Adrenal gland (tissue), 5 donors: ENCODE results near the gene ABCF3.

Source experiments
- POLR2A ChIP-seq, 2 donors: fragments of 450-650 bp; IDR thresholded peaks; one replicate each; pipeline ENCODE4 v1.6.1; 2017; ENCODE audit warnings: antibody characterized with exemption in 2 of 2, mild to moderate bottlenecking in 2 of 2, moderate library complexity in 1 of 2
- TF ChIP-seq, protein P1 (sequence below), 6 experiments: fragments of 450-650 bp in 4 of 6; fragments of 200-600 bp in 2 of 6; sonication (generic) in 1 of 6; IDR thresholded peaks; 1 replicate in 5 of 6; 2 replicates in 1 of 6; pipeline versions ENCODE4 v1.5.1 to v1.8.0; 2016 to 2021; ENCODE audit warnings: antibody characterized with exemption in 6 of 6, mild to moderate bottlenecking in 2 of 6, moderate library complexity in 1 of 6
- donor health status: DM: no; HTN: no; CAD: no.

DNA sequence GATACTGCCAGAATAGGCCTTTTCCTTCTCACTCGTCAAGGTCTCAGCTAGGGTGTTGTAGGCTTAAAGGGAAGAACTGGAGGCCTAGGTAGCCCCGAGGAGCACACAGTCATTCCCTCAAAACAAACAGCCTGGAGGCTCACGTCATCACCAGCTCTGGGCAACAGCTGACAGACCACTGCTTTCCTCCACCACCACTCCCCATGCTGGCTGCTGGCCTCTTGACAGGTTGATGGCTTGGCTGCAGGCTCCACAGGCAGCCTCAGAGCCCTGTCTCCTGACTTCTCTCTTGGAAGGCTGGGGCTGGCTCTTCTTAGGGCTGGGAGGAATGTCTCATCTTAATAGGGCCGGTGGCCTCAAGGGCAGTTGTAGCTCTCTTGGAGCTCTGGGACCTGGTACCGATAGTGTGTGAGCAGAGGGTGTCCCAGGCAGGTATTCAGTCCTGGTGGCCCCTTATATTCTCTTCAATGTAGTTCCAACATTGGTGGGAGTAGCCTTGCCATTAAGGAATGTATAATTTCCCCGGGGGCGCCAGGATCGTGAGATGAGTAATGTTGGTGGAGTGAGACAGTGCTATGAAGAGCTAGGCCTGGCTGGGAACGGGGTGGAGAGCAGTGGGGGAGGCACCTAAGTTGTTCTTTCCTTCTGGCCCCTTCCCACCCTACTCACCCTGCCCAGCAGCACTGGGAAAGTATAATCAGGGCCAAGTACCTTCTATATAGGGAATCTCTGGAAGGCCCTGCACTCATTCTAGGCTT is 17.5 kb upstream of the ABCF3 start:
- TF ChIP-seq, protein P1, sequence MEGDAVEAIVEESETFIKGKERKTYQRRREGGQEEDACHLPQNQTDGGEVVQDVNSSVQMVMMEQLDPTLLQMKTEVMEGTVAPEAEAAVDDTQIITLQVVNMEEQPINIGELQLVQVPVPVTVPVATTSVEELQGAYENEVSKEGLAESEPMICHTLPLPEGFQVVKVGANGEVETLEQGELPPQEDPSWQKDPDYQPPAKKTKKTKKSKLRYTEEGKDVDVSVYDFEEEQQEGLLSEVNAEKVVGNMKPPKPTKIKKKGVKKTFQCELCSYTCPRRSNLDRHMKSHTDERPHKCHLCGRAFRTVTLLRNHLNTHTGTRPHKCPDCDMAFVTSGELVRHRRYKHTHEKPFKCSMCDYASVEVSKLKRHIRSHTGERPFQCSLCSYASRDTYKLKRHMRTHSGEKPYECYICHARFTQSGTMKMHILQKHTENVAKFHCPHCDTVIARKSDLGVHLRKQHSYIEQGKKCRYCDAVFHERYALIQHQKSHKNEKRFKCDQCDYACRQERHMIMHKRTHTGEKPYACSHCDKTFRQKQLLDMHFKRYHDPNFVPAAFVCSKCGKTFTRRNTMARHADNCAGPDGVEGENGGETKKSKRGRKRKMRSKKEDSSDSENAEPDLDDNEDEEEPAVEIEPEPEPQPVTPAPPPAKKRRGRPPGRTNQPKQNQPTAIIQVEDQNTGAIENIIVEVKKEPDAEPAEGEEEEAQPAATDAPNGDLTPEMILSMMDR (IDR thresholded peaks at IDR 0.05), result no peak
- no peak for TF ChIP-seq POLR2A (IDR thresholded peaks at IDR 0.05)
